GM21786 (cell line): ENCODE data around the gene ECM2.
A peak's percentile ranks its signal among the peaks of the same experiment; 100 is the strongest.
"Not testable (repeated sequence)": the region's sequence is repeated elsewhere in the genome, so short reads cannot be mapped to it uniquely, and the experiment has no call there.

Source experiments
- ATAC-seq: cut with Tn5 transposase; IDR thresholded peaks from one replicate; pipeline ENCODE4 v1.9.1; 2021; ENCODE audit not compliant: unreplicated experiment

The ECM2 gene

GRCh38 chr9:92535940-92536850 lies at the start of gene ECM2:
ECM2 (minus strand) TSS chr9:92535990; CDS start chr9:92522866, 13,124 bp downstream.
- no peak for ATAC-seq

- ATAC-seq = no peak
Measured at GRCh38 chr9:92576175-92576574, 40.4 kb upstream of the ECM2 start.

- ATAC-seq = not testable (repeated sequence)
Measured at GRCh38 chr9:92573612-92574011, 37.8 kb upstream of the ECM2 start.

DNA sequence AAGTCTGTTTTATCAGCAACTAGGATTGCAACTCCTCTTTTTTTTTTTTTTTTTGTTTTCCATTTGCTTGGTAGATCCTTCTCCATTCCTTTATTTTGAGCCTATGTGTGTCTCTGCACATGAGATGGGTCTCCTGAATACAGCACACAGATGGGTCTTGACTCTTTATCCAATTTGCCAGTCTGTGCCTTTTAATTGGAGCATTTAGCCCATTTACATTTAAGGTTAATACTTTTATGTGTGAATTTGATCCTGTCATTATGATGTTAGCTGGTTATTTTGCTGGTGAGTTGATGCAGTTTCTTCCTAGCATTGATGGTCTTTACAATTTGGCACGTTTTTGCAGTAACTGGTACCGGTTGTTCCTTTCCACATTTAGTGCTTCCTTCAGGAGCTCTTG lies 36.1 kb upstream of the ECM2 start:
- ATAC-seq = not testable (repeated sequence)

GRCh38 chr9:92564982-92565381 lies 29.2 kb upstream of the ECM2 start:
- no peak for ATAC-seq

DNA sequence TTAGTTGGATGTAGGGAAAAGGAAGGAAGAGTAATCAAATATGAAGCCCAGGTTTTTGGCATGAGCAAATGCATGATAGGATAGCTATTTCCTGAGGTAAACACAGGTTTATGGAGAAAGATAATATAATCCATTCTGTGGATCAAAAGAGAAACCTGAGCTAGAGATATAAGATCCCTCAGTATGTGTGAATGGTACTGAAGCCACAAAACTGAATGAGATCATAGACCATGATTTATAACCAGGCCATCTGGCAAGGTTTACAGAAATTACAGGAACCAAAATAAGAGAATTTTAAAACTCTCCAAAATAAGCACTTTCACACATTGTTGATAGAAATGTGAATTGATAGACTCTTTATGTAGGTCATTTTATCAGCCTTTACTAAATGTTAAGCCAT lies 28.7 kb upstream of the ECM2 start:
- no peak for ATAC-seq

GRCh38 chr9:92563116-92564100 lies 27.6 kb upstream of the ECM2 start:
- ATAC-seq = no peak

- ATAC-seq = no peak
Measured at GRCh38 chr9:92562461-92562967, 26.7 kb upstream of the ECM2 start.

- no peak for ATAC-seq
Measured at GRCh38 chr9:92561374-92562330, 25.9 kb upstream of the ECM2 start.

GRCh38 chr9:92558612-92559374 lies 23.0 kb upstream of the ECM2 start:
- no peak for ATAC-seq

DNA sequence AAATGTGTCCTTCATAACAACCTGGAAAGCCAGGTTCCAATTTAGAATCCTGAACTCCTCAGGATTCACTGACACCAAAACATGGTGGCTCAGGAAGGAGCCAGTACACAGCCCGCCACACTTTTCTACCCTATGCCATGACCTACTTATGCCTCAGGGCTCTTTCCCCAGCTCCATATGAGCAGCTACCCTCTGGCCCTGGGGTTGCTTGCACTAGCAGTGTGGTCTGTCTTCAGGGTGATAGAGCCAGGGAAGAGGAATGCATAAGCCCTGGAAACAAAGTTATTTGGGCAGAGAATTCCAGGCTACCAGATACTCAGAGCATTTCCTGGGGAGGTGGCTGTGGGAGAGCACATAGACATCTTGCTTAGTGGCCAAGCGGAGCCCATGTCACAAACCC lies 15.0 kb upstream of the ECM2 start:
- no peak for ATAC-seq

- no peak for ATAC-seq
Measured at GRCh38 chr9:92547356-92547755, 11.6 kb upstream of the ECM2 start.

DNA sequence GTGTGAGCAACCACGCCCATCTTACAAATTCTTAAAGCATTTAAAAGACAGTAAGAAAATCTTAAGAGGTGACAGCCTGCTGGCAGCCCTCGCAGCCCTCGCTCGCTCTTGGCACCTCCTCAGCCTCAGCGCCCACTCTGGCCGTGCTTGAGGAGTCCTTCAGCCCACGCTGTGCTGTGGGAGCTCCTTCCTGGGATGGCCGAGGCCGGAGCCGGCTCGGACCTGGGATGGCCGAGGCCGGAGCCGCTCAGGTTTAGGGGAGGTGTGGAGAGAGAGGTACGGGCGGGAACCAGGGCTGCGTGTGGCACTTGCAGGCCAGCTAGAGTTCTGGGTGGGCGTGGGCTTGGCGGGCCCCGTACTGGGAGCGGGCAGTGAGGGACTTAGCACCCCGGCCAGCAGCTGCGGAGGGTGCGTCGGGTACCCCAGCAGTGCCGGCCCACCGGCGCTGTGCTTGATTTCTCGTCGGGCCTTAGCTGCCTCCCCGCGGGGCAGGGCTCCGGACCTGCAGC lies 9.3 kb upstream of the ECM2 start:
- no peak for ATAC-seq

- ATAC-seq = no peak
Measured at GRCh38 chr9:92543972-92544371, 8.2 kb upstream of the ECM2 start.

GRCh38 chr9:92538541-92538940 lies 2.8 kb upstream of the ECM2 start:
- no peak for ATAC-seq

DNA sequence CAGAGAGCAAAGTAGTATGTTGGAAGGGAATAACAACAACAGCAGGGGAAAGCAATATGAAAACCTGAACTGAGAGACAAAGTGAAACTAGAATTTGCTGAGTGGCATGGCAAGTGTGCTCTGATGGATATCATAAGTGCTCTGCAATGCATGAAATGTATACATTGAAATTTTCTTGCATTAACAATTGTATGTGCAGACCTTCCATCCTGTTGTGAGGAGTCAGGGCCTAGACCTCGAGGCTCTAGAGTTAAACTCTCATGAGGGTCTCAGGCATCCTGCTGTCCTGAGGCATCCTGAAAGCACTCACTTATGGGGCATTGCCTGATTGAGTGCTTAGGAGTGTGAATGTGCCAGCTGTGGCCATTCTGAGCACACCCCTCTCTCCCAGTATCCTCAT lies 1.1 kb downstream of the ECM2 start:
- peak; percentile 65 for ATAC-seq

DNA sequence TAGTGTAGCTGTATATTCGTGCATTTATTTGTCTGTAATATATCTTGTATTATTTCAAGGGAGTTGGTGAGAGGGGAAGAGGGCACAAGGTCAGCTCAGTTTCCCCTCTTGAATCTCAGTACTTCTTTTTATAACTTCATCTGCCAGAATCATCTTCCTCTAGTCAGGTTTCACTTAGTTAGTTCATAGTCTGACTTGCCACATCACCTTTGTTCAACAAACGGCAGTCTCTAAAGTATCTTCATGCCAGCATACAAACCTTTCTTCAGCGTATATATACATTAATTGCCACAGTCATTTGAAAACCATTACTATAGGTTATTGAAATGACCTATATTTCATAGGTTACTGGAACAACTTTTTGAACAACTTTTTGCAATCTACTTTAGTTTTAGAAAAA lies 1.6 kb downstream of the ECM2 start:
- peak; percentile 26 for ATAC-seq

DNA sequence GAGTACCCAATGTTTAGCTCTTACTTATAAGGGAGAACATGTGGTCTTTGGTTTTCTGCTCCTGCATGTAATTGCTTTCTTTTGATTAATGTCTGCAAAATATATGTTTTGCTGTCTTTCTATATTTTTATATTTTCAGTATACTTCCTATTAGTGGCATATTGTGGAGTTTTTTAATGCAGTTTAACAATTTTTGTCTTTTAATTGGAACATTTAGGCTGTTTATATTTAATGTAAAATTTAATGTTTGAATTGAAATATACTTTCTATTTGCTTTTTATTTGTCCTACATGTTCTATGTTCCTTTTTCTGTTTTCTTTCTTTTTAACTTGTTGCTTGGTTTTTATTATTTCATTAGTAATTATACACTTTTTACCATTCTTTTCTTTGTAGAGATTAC lies 4.9 kb downstream of the ECM2 start:
- no peak for ATAC-seq

DNA sequence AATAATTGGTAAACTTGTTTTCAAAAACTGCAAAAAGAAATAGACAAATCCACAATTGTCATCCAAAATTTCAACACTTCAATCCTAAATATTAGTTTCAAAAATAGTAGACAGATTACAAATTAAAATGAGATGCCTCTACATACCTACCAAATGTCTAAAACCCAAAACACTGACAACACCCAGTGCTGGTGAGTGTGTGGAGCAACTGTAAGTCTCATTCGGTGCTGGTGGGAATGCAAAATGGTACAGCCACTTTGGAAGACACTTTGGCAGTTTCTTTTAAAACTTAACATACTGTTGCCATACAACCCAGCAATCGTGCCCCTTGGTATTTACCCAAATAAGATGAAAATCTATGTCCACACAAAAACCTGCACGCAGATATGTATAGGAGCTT lies 6.7 kb downstream of the ECM2 start:
- no peak for ATAC-seq

GRCh38 chr9:92528522-92528849 lies 7.3 kb downstream of the ECM2 start:
- ATAC-seq = no peak
